Endothelial cell of hepatic sinusoid (primary cell): ENCODE data around the gene SYCP2.
"Not testable (repeated sequence)": the region's sequence is repeated elsewhere in the genome, so short reads cannot be mapped to it uniquely, and the experiment has no call there.

Source experiments
- in situ Hi-C: cut with HindIII; loops from 2 replicates; pipeline ENCODE4 v1.10.0; 2017; ENCODE audit warnings: low sequenced_read_pairs

SYCP2 gene

GRCh38 chr20:59933296-59933848 lies at the start of gene SYCP2:
TSS of gene SYCP2 (minus strand) at chr20:59933637. CDS start at chr20:59922413, 11,224 bp downstream.
- in situ Hi-C loops: no loop called here

GRCh38 chr20:59983076-59983475 lies 49.6 kb upstream of the SYCP2 start:
- in situ Hi-C loops: no loop called here

GRCh38 chr20:59977086-59977485 lies 43.6 kb upstream of the SYCP2 start:
- in situ Hi-C loops: no loop called here

- in situ Hi-C loops: no loop called here
Observed at GRCh38 chr20:59976156-59976782, 42.8 kb upstream of the SYCP2 start.

GRCh38 chr20:59972037-59972801 lies 38.8 kb upstream of the SYCP2 start:
- in situ Hi-C loops: no loop called here

GRCh38 chr20:59971428-59971827 lies 38.0 kb upstream of the SYCP2 start:
- in situ Hi-C loops: no loop called here

GRCh38 chr20:59966428-59966827 lies 33.0 kb upstream of the SYCP2 start:
- in situ Hi-C loops: no loop called here

GRCh38 chr20:59962155-59962554 lies 28.7 kb upstream of the SYCP2 start:
- in situ Hi-C loops: no loop called here

GRCh38 chr20:59961423-59961822 lies 28.0 kb upstream of the SYCP2 start:
- in situ Hi-C loops: no loop called here

- in situ Hi-C loops: no loop called here
Observed at GRCh38 chr20:59958626-59959025, 25.2 kb upstream of the SYCP2 start.

GRCh38 chr20:59958123-59958522 lies 24.7 kb upstream of the SYCP2 start, which contains the start of gene CDH26:
TSS of gene CDH26 (plus strand) at chr20:59958423. CDS start at chr20:59958727, 304 bp downstream.
- in situ Hi-C loops: no loop called here

- in situ Hi-C loops: not testable (repeated sequence)
Observed at GRCh38 chr20:59957568-59957967, 24.1 kb upstream of the SYCP2 start.

GRCh38 chr20:59955131-59955796 lies 21.8 kb upstream of the SYCP2 start:
- in situ Hi-C loops: no loop called here

GRCh38 chr20:59954718-59955117 lies 21.3 kb upstream of the SYCP2 start:
- in situ Hi-C loops: no loop called here

GRCh38 chr20:59949911-59950310 lies 16.5 kb upstream of the SYCP2 start:
- in situ Hi-C loops: no loop called here

GRCh38 chr20:59948828-59949720 lies 15.6 kb upstream of the SYCP2 start:
- in situ Hi-C loops: no loop called here

- in situ Hi-C loops: no loop called here
Observed at GRCh38 chr20:59948212-59948611, 14.8 kb upstream of the SYCP2 start.

- in situ Hi-C loops: no loop called here
Observed at GRCh38 chr20:59947376-59947775, 13.9 kb upstream of the SYCP2 start.

GRCh38 chr20:59945731-59946130 lies 12.3 kb upstream of the SYCP2 start:
- in situ Hi-C loops: no loop called here

- in situ Hi-C loops: no loop called here
Observed at GRCh38 chr20:59945175-59945574, 11.7 kb upstream of the SYCP2 start.

- in situ Hi-C loops: no loop called here
Observed at GRCh38 chr20:59944726-59945125, 11.3 kb upstream of the SYCP2 start.
